Prostate gland (tissue), 2 donors: Measurements from ENCODE around the gene SCGB1C1. TPM values are rescaled to one million over a fixed set of nuclear protein-coding genes. Genes with fewer than 3 reads are reported as not detected.

ENCODE experiments used
- DNase-seq: peaks from one replicate; pipeline ENCODE4 v3.0.0-alpha.2; 2019; ENCODE audit warnings: low spot score
- H3K27ac ChIP-seq, 2 donors: fragments of 200-600 bp; sonication (generic); 2 replicates each; pipeline ENCODE4 v1.5.1; 2017 to 2019
- H3K27me3 ChIP-seq: fragments of 200-600 bp; sonication (generic); replicated peaks from 2 replicates; pipeline ENCODE4 v1.5.1; 2019; ENCODE audit not compliant: insufficient read depth
- H3K36me3 ChIP-seq, 2 donors: fragments of 200-600 bp; sonication (generic); 1 replicate in 1 of 2; 2 replicates in 1 of 2; pipeline versions ENCODE4 v1.5.1 to v1.8.1; 2017 to 2019
- H3K4me1 ChIP-seq: fragments of 200-600 bp; sonication (generic); replicated peaks from 2 replicates; pipeline ENCODE4 v1.5.1; 2019
- H3K4me3 ChIP-seq, 2 donors: fragments of 200-600 bp; sonication (generic); 2 replicates each; pipeline ENCODE4 v1.5.1; 2017 to 2019
- H3K9me3 ChIP-seq: fragments of 200-600 bp; sonication (generic); 2 replicates; pipeline ENCODE4 v1.5.1; 2017
- CTCF ChIP-seq, 4 experiments: fragments of 200-600 bp in 2 of 4; fragments of 450-650 bp in 2 of 4; sonication (generic) in 2 of 4; IDR thresholded peaks; 1 replicate in 3 of 4; 2 replicates in 1 of 4; pipeline ENCODE4 v1.5.1; 2016 to 2019; ENCODE audit warnings: antibody characterized with exemption in 4 of 4, mild to moderate bottlenecking in 2 of 4, moderate library complexity in 2 of 4
- POLR2A ChIP-seq: fragments of 450-650 bp; IDR thresholded peaks from one replicate; pipeline ENCODE4 v1.6.1; 2016; ENCODE audit warnings: antibody characterized with exemption, mild to moderate bottlenecking
- POLR2AphosphoS5 ChIP-seq: sonication (generic); formaldehyde crosslinking; IDR thresholded peaks from one replicate; pipeline ENCODE4 v1.6.1; 2017; ENCODE audit warnings: antibody characterized with exemption
- WGBS: methylation state at CpG from one replicate; pipeline ENCODE4 v1.1.5; 2018; 5-methylcytosine and 5-hydroxymethylcytosine counted together
- intact Hi-C: fragments of 100-400 bp; cut with DNase I; formaldehyde crosslinking; loops from one replicate; pipeline ENCODE4 v1.14.2; 2022
- total RNA-seq, 2 donors: library from RNA; depleted of rRNA; stranded (reverse); fragments of >200 nt; gene quantifications; one replicate each; pipeline ENCODE4 v1.1.0, GENCODE V29; 2016

Gene SCGB1C1
- total RNA-seq, 2 donors from 2014 or later, result not detected

GRCh38 chr11:203056-203944 lies 10.4 kb downstream of the SCGB1C1 start:
- no peak for TF ChIP-seq POLR2AphosphoS5
- TF ChIP-seq POLR2A, result no peak
- TF ChIP-seq CTCF (IDR thresholded peaks at IDR 0.05), result no peak
- Histone ChIP-seq H3K4me1 (peaks cover 6% of the 10 kb centered on the region), H3K27ac (no peak overlapping the region), H3K36me3 (peaks cover 0 to 6% of the 10 kb centered on the region in 2 donors), H3K9me3 (no peaks in the 10 kb centered on the region), H3K27me3 (no peaks in the 10 kb centered on the region), H3K4me3 (no peak overlapping the region)
- peak; percentile 1 for DNase-seq
- intact Hi-C loops, result loop anchor here (5.0 kb wide), 1 partner anchor 154 kb away; no protein-coding TSS in a partner anchor
- WGBS, result 80% methylated on average over 7 of the region's 7 CpGs

- no peak overlapping the region for H3K27ac ChIP-seq
- DNase-seq, result peak; percentile 2
- no peak overlapping the region for H3K4me3 ChIP-seq
- WGBS, result 88% methylated on average over 4 of the region's 4 CpGs
- H3K27me3 ChIP-seq, result no peaks in the 10 kb centered on the region
- no peak for TF ChIP-seq POLR2AphosphoS5
- no peak for TF ChIP-seq CTCF (IDR thresholded peaks at IDR 0.05)
- intact Hi-C loops, result loop anchor here (5.0 kb wide), 1 partner anchor 153 kb away; no protein-coding TSS in a partner anchor
- H3K36me3 ChIP-seq, result peaks cover 0 to 6% of the 10 kb centered on the region in 2 donors
- no peaks in the 10 kb centered on the region for H3K9me3 ChIP-seq
- peaks cover 6% of the 10 kb centered on the region for H3K4me1 ChIP-seq
These were observed 11.2 kb downstream of the SCGB1C1 start for GRCh38 chr11:203945-204586.

- 86% methylated on average over 10 of the region's 12 CpGs for WGBS
- peaks cover 11% of the 10 kb centered on the region for H3K4me1 ChIP-seq
- no peaks in the 10 kb centered on the region for H3K9me3 ChIP-seq
- H3K27ac ChIP-seq, result no peak overlapping the region
- peaks cover 0 to 6% of the 10 kb centered on the region in 2 donors for H3K36me3 ChIP-seq
- TF ChIP-seq POLR2A, result no peak
- no peak for TF ChIP-seq POLR2AphosphoS5
- no peak for TF ChIP-seq CTCF (IDR thresholded peaks at IDR 0.05)
- no peak overlapping the region for H3K4me3 ChIP-seq
- no peaks in the 10 kb centered on the region for H3K27me3 ChIP-seq
- peak; percentile 3 for DNase-seq
- intact Hi-C loops, result loop anchor here (5.0 kb wide), 2 partner anchors 153 to 243 kb away; no protein-coding TSS in a partner anchor
These were observed 11.8 kb downstream of the SCGB1C1 start for GRCh38 chr11:204587-205109.

GRCh38 chr11:205221-206001 lies 12.5 kb downstream of the SCGB1C1 start:
- peak; percentile 3 for DNase-seq
- Histone ChIP-seq H3K4me1 (peaks cover 18% of the 10 kb centered on the region), H3K4me3 (peak overlapping the region in 1 of 2 donors; percentile 64), H3K27me3 (no peaks in the 10 kb centered on the region), H3K27ac (no peak overlapping the region), H3K9me3 (no peaks in the 10 kb centered on the region), H3K36me3 (peaks cover 0 to 6% of the 10 kb centered on the region in 2 donors)
- TF ChIP-seq POLR2AphosphoS5 (no peak), POLR2A (no peak), CTCF (IDR thresholded peaks at IDR 0.05) (no peak)
- intact Hi-C loops, result loop anchor here (2.0 to 5.0 kb wide), 2 partner anchors 31 to 242 kb away; partner anchors contain the start of genes PSMD13 and SIRT3
- 83% methylated on average over 16 of the region's 16 CpGs for WGBS
